HepG2 (cell line): ENCODE data around the gene DNLZ. TPM values are rescaled to one million over a fixed set of nuclear protein-coding genes. Genes with fewer than 3 reads are reported as not detected.
A peak's percentile ranks its signal among the peaks of the same experiment; 100 is the strongest.

Experiments used
- HMGXB3 ChIP-seq: sonication (generic); formaldehyde crosslinking; IDR thresholded peaks from 2 replicates; pipeline ENCODE4 v1.4.0; 2020; ENCODE audit warnings: missing genetic modification reagents, borderline replicate concordance
- RFX3 ChIP-seq: IDR thresholded peaks from 2 replicates; pipeline ENCODE4 v1.6.1; 2016; ENCODE audit warnings: missing biosample characterization, missing genetic modification reagents
- SRF ChIP-seq: IDR thresholded peaks from 2 replicates; pipeline ENCODE4 v1.6.1; 2011; ENCODE audit warnings: mild to moderate bottlenecking, low read depth, low read length, moderate library complexity
- SUZ12 ChIP-seq: fragments of 150-350 bp; IDR thresholded peaks from 2 replicates; pipeline ENCODE4 v1.6.1; 2014; ENCODE audit warnings: low read depth, low read length
- TEAD2 ChIP-seq: sonication (generic); formaldehyde crosslinking; IDR thresholded peaks from 2 replicates; pipeline ENCODE4 v1.9.0; 2021; ENCODE audit warnings: missing genetic modification reagents
- ZBTB21 ChIP-seq: sonication (generic); formaldehyde crosslinking; IDR thresholded peaks from 2 replicates; pipeline ENCODE4 v1.4.0; 2020; ENCODE audit warnings: missing genetic modification reagents
- ZBTB34 ChIP-seq: sonication (generic); formaldehyde crosslinking; IDR thresholded peaks from 2 replicates; pipeline ENCODE4 v1.8.0; 2022; ENCODE audit warnings: mild to moderate bottlenecking, missing genetic modification reagents
- ZFP62 ChIP-seq: sonication (generic); formaldehyde crosslinking; IDR thresholded peaks from 2 replicates; pipeline ENCODE4 v1.4.0; 2020; ENCODE audit warnings: missing genetic modification reagents
- ZGPAT ChIP-seq: IDR thresholded peaks from 2 replicates; pipeline ENCODE4 v1.6.1; 2016; ENCODE audit warnings: mild to moderate bottlenecking
- ZNF496 ChIP-seq: sonication (generic); formaldehyde crosslinking; IDR thresholded peaks from 2 replicates; pipeline ENCODE4 v1.8.1; 2023; ENCODE audit warnings: mild to moderate bottlenecking, moderate library complexity, missing genetic modification reagents; ENCODE audit not compliant: insufficient replicate concordance
- ZNF546 ChIP-seq: sonication (generic); formaldehyde crosslinking; conservative IDR thresholded peaks from 2 replicates; pipeline ENCODE4 v1.8.1; 2023; ENCODE audit warnings: mild to moderate bottlenecking, missing genetic modification reagents
- ZNF740 ChIP-seq: sonication (generic); formaldehyde crosslinking; IDR thresholded peaks from 2 replicates; pipeline ENCODE4 v1.4.0; 2020; ENCODE audit warnings: missing genetic modification reagents
- ZNF780A ChIP-seq: sonication (generic); formaldehyde crosslinking; IDR thresholded peaks from 2 replicates; pipeline ENCODE4 v1.8.0; 2022; ENCODE audit warnings: mild to moderate bottlenecking, missing genetic modification reagents, moderate library complexity
- polyA plus RNA-seq, 8 experiments: library from polyadenylated mRNA; depleted of rRNA in 3 of 8; stranded (reverse) in 7 of 8; unstranded in 1 of 8; fragments of >200 nt; fragmentation: Illumina TruSeq in 4 of 8; extraction: Trizol in 4 of 8; gene quantifications; 2 replicates each; pipeline versions ENCODE4 v1.2.1 to v1.2.3, GENCODE V29; 2011 to 2016; ENCODE audit warnings: low read depth in 4 of 8, missing spikeins in 1 of 8, mixed read lengths in 1 of 8; ENCODE audit not compliant: insufficient read depth in 1 of 8
- total RNA-seq, 5 experiments: library from RNA; depleted of rRNA; stranded (reverse); fragments of >200 nt; fragmentation: Illumina TruSeq; extraction: Trizol; gene quantifications; 2 replicates each; pipeline ENCODE4 v1.2.3, GENCODE V29; 2016; ENCODE audit warnings: low read depth in 1 of 5
- TF ChIP-seq, protein P1 (sequence below): sonication (generic); formaldehyde crosslinking; IDR thresholded peaks from 2 replicates; pipeline ENCODE4 v1.4.0; 2020; ENCODE audit warnings: missing genetic modification reagents
- TF ChIP-seq, protein P2 (sequence below): sonication (generic); formaldehyde crosslinking; IDR thresholded peaks from 2 replicates; pipeline ENCODE4 v1.8.0; 2022; ENCODE audit warnings: mild to moderate bottlenecking, missing genetic modification reagents, moderate library complexity

DNLZ gene
- total and polyA plus RNA-seq, 2 of the 13 experiments (the other 11 are each of a cell fraction or from before 2014, with no cell fraction given) = 3.4 to 8.0 TPM

DNA sequence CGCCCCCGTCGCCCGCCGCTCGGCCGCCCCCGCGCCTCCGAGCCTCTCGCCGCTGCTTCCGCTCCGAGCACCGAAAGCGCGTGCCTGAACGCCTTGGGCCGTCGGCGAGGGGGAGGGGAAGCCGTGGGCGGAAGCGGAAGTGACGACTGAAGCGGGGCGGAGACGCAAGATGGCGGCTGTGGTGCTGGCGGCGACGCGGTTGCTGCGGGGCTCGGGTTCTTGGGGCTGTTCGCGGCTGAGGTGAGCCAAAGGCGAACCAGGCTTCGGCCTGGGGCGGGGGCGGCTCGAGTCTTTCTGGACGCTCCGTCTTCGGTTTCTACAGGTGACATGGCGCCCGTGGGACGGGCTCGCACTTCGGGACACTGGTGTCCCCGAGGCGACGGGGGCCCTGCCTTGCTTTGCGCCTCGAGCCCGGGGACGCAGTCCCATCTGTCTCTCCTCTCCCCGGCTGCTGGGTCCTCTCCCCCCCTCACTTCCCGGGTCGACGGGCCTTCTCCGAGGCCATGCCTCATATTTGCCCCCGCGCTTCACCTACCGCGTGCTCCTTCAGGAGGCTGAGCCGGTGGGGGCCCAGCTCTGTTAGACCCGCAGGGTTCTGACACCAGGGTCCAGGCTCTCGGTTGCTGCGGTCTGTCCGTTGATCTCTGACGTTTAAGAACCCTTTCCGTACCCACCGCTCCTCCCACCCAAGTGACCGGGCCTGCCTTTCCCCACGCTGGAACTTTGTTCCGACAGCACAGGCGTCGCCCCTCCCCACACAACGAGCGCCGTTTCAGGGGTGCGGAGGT is 47.1 kb upstream of the DNLZ start, which contains the start of the genes ENTR1 and PMPCA (continued):
- TF ChIP-seq ZGPAT (no peak; the same call in 1 of the 2 replicates), ZNF780A (CRISPR knock-in tag) (no peak), SRF (no peak), SUZ12 (no peak), ZBTB34 (CRISPR knock-in tag) (no peak), ZBTB21 (CRISPR knock-in tag) (peak; percentile 30; the same call in 1 of the 2 replicates), ZNF546 (CRISPR knock-in tag) (peak; percentile 92; the same call in 1 of the 2 replicates), ZFP62 (CRISPR knock-in tag) (no peak), RFX3 (no peak), TEAD2 (CRISPR knock-in tag) (no peak), ZNF496 (no peak), HMGXB3 (CRISPR knock-in tag) (no peak; the same call in 1 of the 2 replicates), ZNF740 (peak; percentile 35; the same call in 1 of the 2 replicates)
- TF ChIP-seq, protein P1, sequence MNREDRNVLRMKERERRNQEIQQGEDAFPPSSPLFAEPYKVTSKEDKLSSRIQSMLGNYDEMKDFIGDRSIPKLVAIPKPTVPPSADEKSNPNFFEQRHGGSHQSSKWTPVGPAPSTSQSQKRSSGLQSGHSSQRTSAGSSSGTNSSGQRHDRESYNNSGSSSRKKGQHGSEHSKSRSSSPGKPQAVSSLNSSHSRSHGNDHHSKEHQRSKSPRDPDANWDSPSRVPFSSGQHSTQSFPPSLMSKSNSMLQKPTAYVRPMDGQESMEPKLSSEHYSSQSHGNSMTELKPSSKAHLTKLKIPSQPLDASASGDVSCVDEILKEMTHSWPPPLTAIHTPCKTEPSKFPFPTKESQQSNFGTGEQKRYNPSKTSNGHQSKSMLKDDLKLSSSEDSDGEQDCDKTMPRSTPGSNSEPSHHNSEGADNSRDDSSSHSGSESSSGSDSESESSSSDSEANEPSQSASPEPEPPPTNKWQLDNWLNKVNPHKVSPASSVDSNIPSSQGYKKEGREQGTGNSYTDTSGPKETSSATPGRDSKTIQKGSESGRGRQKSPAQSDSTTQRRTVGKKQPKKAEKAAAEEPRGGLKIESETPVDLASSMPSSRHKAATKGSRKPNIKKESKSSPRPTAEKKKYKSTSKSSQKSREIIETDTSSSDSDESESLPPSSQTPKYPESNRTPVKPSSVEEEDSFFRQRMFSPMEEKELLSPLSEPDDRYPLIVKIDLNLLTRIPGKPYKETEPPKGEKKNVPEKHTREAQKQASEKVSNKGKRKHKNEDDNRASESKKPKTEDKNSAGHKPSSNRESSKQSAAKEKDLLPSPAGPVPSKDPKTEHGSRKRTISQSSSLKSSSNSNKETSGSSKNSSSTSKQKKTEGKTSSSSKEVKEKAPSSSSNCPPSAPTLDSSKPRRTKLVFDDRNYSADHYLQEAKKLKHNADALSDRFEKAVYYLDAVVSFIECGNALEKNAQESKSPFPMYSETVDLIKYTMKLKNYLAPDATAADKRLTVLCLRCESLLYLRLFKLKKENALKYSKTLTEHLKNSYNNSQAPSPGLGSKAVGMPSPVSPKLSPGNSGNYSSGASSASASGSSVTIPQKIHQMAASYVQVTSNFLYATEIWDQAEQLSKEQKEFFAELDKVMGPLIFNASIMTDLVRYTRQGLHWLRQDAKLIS = no peak
- TF ChIP-seq, protein P2, sequence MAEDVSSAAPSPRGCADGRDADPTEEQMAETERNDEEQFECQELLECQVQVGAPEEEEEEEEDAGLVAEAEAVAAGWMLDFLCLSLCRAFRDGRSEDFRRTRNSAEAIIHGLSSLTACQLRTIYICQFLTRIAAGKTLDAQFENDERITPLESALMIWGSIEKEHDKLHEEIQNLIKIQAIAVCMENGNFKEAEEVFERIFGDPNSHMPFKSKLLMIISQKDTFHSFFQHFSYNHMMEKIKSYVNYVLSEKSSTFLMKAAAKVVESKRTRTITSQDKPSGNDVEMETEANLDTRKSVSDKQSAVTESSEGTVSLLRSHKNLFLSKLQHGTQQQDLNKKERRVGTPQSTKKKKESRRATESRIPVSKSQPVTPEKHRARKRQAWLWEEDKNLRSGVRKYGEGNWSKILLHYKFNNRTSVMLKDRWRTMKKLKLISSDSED (CRISPR knock-in tag) = no peak
